ENCODE data around the gene CFAP77. TPM values are rescaled to one million over a fixed set of nuclear protein-coding genes. Genes with fewer than 3 reads are reported as not detected.

The CFAP77 gene
- total and polyA plus RNA-seq, 7 donors: not detected

GRCh38 chr9:132541051-132541450 lies 131.0 kb downstream of the CFAP77 start:
- Histone ChIP-seq H3K27ac (no peak overlapping the region), H3K4me3 (no peak overlapping the region), H3K4me1 (peaks cover 0 to 21% (median 14%) of the 10 kb centered on the region in 4 donors), H3K36me3 (no peaks in the 10 kb centered on the region), H3K9me3 (no peaks in the 10 kb centered on the region), H3K27me3 (peaks cover 0 to 28% (median 0%) of the 10 kb centered on the region in 3 donors)
- 90 to 92% methylated on average over 8 of the region's 8 CpGs for WGBS, 2 donors
- intact Hi-C loops (cut with DNase I): no loop called here
- DNase-seq: no peak
- TF ChIP-seq POLR2A (IDR thresholded peaks at IDR 0.05): no peak
- no peak for TF ChIP-seq CTCF (IDR thresholded peaks at IDR 0.05)
- TF ChIP-seq POLR2AphosphoS5 (IDR thresholded peaks at IDR 0.05): no peak
- TF ChIP-seq EP300 (IDR thresholded peaks at IDR 0.05): no peak

DNA sequence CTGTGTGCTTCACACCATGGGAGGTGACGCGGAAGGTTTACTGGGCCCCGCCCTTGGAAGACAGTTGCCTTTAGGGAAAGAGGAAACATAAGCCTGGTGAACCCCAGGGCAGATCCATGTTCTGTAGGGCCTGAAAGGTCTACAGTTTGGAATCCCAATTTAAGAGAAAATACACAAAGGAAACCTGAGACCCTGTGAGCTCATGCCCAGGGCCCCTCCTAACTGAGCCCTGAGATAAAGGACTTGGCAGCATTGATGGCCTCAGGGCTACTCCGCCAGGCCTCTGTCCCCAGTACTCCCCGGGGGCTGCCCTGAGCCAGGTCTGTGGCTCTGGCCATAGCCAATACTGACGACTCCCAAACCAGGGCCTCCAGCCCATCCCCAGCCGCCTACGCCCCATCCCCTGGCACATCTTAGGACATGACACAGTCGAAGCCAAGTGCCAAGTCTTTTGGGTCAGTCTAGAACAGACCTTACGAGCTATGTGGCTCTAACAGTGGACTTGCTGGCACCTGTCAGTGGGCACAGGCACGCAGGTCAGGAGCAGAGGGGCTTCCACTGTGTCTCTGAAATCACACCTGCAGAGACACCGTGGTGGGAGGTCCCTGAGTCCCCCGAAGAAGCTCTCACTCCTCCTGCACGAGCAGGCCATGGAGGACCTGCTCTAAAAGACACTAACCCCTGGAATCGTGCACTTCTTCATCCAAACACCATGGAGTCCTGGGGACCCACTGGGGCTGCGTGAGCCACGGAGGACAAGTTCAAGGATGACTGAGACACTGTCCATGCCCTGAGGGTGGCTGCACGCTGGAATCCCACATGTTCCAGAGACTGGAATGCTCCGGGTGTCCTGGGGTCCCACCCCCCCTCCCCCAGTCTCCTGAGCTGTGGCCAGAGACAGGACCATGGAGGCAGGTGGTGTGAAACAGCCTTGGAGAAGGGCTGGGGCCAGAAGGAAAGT lies 132.1 kb downstream of the CFAP77 start:
- intact Hi-C loops (cut with DNase I): no loop called here
- Histone ChIP-seq H3K4me1 (peaks cover 0 to 30% (median 22%) of the 10 kb centered on the region in 4 donors), H3K36me3 (no peaks in the 10 kb centered on the region), H3K9me3 (no peaks in the 10 kb centered on the region), H3K27ac (no peak overlapping the region), H3K4me3 (no peak overlapping the region), H3K27me3 (peaks cover 0 to 31% (median 0%) of the 10 kb centered on the region in 3 donors)
- TF ChIP-seq POLR2AphosphoS5 (IDR thresholded peaks at IDR 0.05): no peak
- no peak for TF ChIP-seq POLR2A (IDR thresholded peaks at IDR 0.05)
- no peak for TF ChIP-seq CTCF (IDR thresholded peaks at IDR 0.05)
- TF ChIP-seq EP300 (IDR thresholded peaks at IDR 0.05): no peak
- DNase-seq: no peak
- WGBS, 2 donors: 86 to 87% methylated on average over 19 of the region's 19 CpGs

- 94% methylated on average over 4 of the region's 4 CpGs for WGBS, 2 donors
- intact Hi-C loops (cut with DNase I): no loop called here
- peaks cover 0 to 30% (median 22%) of the 10 kb centered on the region in 4 donors for H3K4me1 ChIP-seq
- DNase-seq: no peak
- H3K27me3 ChIP-seq: peaks cover 0 to 31% (median 0%) of the 10 kb centered on the region in 3 donors
- no peak for TF ChIP-seq POLR2AphosphoS5 (IDR thresholded peaks at IDR 0.05)
- no peak for TF ChIP-seq CTCF (IDR thresholded peaks at IDR 0.05)
- H3K9me3 ChIP-seq: no peaks in the 10 kb centered on the region
- H3K27ac ChIP-seq: no peak overlapping the region
- H3K4me3 ChIP-seq: no peak overlapping the region
- no peaks in the 10 kb centered on the region for H3K36me3 ChIP-seq
Measured at GRCh38 chr9:132543251-132543650, 133.2 kb downstream of the CFAP77 start.

DNA sequence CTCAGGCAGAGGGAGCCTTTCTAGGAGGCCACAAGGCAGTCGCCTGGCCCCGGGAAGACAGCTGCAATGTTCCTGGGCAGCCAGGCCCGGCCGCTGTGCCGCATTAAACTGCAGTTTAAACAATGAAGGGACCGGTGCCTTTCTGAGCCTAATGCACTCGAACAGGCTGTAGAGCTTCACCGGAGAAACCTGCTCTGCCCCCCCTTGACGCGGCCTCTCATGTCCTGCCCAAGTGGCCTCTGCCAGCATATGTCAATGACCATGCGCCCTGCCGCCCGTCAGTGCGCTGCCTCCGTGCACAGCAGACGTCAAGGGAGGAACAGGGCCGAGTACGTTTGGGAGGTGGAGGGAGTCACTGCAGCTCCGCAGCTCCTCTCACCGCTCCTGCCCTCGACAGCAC lies 133.9 kb downstream of the CFAP77 start:
- Histone ChIP-seq H3K27ac (no peak overlapping the region), H3K4me1 (peaks cover 0 to 29% (median 22%) of the 10 kb centered on the region in 4 donors), H3K4me3 (no peak overlapping the region), H3K9me3 (no peaks in the 10 kb centered on the region), H3K27me3 (peaks cover 0 to 31% (median 0%) of the 10 kb centered on the region in 3 donors), H3K36me3 (no peaks in the 10 kb centered on the region)
- 65 to 87% methylated on average over 21 of the region's 21 CpGs for WGBS, 2 donors
- no peak for DNase-seq
- intact Hi-C loops (cut with DNase I): no loop called here
- TF ChIP-seq POLR2AphosphoS5 (IDR thresholded peaks at IDR 0.05): no peak
- no peak for TF ChIP-seq CTCF (IDR thresholded peaks at IDR 0.05)
- TF ChIP-seq POLR2A (IDR thresholded peaks at IDR 0.05): no peak
- TF ChIP-seq EP300 (IDR thresholded peaks at IDR 0.05): no peak

All from sigmoid colon (tissue), 7 donors.